ENCODE results near the gene HOXB2.

HOXB2 gene

DNA sequence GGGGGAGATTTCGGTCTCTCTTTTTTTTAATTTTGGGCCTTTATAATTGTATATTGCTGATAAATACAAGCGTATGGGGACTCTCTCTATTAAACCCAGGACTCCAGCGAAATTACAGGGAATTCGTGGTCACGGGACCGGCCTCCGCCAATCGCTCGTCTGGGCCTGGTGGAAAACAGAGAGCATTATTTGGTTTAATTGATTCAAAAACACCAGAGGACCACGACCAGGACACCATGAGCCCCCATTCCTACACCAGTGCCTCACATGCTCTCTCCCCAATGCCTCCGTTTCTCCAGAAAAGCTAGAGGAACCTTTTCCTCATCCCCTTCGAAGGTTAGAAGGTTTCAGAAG is at the start of gene HOXB2:
TSS of gene HOXB2 (minus strand) at position 88 of the 354 bp plus-strand sequence. CDS start 198 bp downstream, outside the sequence.
- Histone ChIP-seq H3K4me3 (peak within 1 kb of the TSS; percentile 42 to 72 (median 51)), H3K27ac (peak within 1 kb of the TSS; percentile 68 to 98 (median 87))

DNA sequence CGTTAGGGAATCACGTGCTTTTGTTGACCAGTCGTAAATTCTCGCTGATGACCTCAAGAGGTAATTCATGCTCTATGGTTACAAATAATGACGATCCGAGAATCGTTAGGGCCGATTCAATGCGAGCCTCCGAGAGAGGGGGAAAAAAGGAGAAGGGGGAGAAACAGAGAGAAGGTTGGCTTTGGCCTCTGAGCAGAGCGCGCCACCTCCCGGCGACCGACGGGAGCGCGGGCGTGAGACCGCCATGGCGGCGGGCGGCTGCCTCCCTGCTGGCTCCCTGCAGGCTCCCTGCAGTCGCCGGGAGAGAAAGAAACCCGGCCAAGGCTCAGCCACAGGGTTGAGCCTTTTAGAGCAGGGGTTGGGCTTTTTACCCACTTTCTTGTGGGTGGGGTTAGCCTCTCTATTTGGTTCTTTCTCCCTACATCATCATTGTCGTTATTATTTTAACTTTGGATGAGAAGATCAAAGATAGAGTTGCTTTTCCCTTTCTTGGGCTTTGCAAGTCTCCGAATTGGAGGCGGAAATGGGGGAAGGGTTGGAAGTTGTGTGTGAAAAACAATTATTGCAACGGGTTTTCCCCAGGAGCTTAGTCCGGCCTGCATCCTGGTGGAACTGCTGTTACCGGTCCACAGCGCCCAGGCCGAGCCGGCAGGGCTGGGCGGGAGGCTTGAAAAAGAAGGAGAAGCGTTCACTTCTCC is 49.1 kb upstream of the HOXB2 start:
- peak overlapping the region in 6 of 21 experiments; percentile 14 to 94 (median 82) for H3K27ac ChIP-seq
- peak overlapping the region in 4 of 7 experiments; percentile 2 to 35 (median 16) for H3K4me3 ChIP-seq

DNA sequence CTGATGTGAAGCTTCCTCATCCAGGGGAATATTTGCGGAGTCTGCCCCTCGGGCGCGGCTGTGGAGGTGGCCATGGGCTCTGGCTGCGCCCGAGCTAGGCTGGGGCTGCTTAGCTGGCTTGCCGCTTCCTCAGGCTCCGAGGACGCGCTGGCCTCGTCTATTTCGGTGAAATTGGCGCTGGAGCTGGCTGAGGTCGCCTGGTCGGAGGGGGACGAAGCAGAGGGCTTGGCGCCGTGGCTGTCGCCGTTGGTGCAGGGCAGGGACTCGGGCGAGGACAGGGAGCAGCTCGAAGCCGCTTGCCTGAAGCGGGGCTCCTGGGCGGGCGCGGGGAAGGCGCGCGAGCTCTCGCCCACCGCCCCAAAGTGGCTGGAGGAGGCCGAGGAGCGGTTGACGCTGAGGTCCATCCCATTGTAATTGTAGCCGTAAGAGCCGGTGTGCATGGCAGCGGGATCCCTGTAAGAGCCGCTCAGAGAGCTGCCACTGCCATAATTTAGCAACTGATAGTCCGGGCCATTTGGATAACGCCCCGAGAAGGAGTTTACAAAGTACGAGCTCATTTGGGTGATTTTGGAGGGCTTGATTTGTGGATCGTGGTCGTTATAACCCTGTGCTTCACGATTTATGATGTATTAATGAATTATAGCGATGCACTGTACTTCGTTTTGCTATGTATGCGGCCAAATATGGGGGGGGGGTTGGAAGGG is 48.4 kb upstream of the HOXB2 start, which contains the start of gene HOXB5:
TSS of gene HOXB5 (minus strand) at position 654 of the 704 bp plus-strand sequence. CDS start at position 557, 97 bp downstream.
- Histone ChIP-seq H3K4me3 (peak within 1 kb of the TSS in 6 of 7 experiments; percentile 2 to 36 (median 16)), H3K27ac (peak within 1 kb of the TSS in 7 of 21 experiments; percentile 17 to 94 (median 81))

DNA sequence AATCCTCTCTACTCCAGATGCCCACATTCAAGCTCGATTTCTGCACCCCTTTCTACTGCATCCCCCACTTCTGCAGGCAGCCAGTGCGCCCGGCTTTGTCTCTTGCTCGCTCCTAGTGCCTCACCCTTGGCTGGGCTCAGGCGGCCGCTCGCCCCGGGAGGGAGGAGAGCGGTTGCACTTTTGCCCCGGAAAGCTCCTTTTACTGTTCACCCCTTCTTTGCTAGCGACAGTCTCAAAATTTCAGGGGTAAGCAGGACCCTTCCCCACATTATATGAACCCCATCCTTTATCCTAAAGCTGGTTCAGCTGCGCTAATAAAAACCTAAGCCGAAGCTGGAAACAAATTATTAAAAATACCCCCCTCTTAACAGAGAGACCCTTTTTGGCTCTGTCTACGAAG is 47.7 kb upstream of the HOXB2 start:
- peak overlapping the region in 2 of 7 experiments; percentile 18 to 36 for H3K4me3 ChIP-seq
- peak overlapping the region in 6 of 21 experiments; percentile 59 to 94 (median 82) for H3K27ac ChIP-seq

DNA sequence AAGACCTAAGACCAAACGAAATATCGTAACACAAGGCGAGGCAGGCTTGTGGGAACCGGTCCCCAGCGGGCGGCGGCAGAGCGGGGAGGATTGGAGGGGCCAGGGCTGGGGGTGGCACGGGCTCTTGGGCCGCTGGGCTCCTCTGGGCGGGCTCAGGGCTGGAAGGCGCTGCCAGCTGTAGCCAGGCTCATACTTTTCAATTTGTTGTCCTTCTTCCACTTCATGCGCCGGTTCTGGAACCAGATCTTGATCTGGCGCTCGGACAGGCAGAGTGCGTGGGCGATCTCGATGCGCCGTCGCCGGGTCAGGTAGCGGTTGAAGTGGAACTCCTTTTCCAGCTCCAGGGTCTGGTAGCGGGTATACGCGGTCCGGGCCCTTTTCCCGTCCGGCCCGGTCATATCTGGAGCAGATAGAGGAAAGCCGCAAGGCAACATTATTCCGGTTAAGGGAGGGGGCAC is 47.2 kb upstream of the HOXB2 start:
- peak overlapping the region in 2 of 7 experiments; percentile 18 to 36 for H3K4me3 ChIP-seq

DNA sequence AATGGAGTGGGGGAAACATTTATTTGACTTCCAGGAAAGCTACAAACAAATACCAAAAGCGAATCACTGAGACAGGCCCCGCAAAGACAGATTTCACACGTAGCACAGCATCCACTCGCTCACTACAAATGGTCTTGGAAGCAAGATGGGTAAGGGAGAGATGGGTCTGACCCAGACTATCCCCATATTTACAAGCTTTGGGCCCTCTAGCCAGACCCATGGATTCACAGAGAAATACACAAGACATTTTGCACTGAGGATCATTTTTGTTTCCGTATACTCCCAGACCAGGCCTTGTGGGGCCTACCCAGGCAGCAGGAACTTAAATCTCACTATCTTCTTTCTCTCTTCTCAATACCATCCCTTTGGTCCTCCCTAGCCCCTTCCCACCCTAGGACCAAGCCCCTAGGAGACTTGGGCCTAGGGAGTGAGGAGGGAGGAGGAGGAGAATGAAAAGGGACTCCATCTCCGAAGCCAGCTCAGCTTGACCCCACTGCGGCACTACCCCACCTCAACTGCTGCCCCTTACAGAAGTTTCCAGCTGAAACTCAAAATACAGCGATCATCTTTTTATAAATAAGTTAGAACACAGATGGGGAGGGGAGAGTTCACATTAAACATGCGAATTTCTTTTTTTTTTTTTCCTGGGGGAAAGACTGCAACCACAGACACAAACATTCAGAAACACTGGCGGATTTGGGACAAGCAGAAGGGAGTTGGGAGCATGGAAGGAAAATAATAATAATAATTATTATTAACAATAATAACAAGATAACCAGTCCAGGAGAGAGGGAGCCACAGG is 46.5 kb upstream of the HOXB2 start:
- H3K4me3 ChIP-seq, result peak overlapping the region in 2 of 7 experiments; percentile 2 to 36
- peak overlapping the region in 6 of 21 experiments; percentile 72 to 94 (median 82) for H3K27ac ChIP-seq

More for the DNA sequence above, 47.2 kb upstream of the HOXB2 start:
- peak overlapping the region in 6 of 21 experiments; percentile 59 to 94 (median 82) for H3K27ac ChIP-seq

DNA sequence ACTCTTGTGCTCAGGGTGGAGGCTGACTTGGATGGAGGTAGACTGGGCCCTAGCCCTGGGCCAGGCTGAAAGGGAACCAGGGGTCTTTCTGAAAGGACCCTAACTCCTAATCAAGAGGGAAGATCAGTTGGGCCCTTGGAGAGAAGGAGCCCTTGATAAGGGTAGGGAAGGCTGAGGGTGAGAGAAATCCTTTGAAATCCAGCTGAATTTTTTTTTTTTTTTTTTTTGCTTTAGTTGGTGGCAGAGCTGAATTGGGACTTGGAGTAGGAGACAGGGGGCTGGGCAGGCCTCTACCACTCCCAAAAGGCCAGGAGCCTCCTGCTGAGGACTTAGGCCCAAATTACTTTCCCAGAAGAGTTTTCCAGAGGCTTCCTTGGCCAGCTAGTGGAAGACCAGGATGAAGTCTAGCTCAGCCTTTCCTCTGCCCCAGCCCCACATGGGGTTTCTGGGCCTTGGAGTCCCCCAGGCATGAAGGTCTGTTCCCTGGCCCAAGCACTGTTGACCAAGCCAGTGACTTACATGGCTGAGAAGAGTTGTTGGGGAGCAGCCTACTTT is 45.8 kb upstream of the HOXB2 start:
- Histone ChIP-seq H3K27ac (peak overlapping the region in 6 of 21 experiments; percentile 72 to 94 (median 82)), H3K4me3 (no peak overlapping the region)

DNA sequence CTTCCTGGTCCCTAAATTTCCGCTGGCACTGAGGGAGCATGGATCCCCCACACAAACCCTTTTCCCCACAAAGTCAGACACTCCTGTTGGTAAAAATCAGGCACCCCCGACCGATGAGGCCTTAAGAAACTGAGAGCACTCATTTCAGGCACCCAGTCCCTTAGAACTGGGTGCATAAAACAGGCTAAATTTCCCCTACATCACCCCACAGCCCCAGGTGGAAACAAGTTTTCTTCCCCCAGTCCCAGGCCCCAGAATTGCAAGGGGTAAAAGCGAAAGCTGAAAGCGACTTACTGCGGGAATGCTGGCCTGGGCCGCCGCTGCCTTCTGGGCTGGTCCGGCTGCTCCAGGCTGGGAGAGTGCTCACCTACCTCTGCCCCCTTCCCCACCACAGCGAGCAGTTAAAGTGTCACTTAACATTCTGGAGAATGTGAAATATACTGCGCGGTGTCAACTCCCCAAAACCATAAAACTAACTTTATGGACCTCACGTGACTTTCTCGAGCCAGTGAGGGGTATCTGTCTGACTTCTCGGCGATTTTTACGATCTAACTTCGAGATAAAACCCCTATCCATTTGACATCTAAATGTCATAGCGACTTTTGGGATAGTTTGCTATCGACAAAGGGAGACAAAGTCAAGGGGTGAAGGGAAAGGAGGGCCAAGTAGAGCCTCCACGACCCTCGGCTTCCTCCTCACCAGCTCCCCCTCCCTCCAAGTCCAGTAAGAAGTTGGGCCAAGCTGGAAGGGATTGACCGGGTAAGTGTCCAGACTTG is 45.1 kb upstream of the HOXB2 start, which contains the start of gene HOXB3:
TSS of gene HOXB3 (minus strand) at position 411 of the 776 bp plus-strand sequence. CDS start 37,767 bp downstream, outside the sequence.
- Histone ChIP-seq H3K27ac (peak within 1 kb of the TSS in 6 of 21 experiments; percentile 72 to 94 (median 82)), H3K4me3 (peak within 1 kb of the TSS in 1 of 7 experiments; percentile 13)

DNA sequence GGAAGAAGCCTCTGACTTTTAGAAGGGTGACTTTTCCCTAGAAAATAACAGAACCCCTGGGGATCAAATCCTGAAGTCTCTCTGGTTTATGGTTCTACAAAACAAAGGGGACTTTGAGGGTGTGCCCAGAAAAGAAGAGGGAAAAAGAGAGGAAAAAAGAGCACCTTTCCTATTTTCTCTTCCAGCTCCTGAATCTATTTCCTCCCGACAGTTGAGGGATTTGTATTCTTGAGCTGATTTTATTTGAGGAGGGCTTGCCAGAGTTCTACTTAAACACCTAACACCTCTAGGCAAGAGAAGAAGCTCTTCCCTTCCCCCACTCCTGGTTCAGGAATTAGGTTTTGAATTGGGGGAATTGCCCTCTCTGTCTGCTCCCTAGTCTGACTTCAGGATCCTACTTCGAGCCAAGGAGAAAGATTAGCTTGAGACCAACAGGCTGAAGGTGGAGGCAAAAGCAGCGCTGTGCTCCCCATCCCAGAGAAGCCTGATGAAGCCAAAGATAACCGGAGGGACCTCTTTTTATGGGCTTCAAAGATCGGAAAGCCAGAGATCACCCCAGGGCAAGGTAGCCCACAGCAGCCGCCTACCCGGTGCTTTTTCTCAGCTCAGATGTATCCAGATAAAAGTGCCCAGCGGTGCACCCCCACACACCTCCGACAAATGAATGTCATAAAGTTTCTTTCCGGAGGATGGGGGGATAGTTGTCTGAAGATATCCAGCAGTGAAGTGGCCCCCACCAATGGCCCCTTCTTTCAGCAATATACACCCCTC is 44.3 kb upstream of the HOXB2 start:
- Histone ChIP-seq H3K27ac (peak overlapping the region in 6 of 21 experiments; percentile 42 to 94 (median 82)), H3K4me3 (peak overlapping the region in 1 of 7 experiments; percentile 13)

DNA sequence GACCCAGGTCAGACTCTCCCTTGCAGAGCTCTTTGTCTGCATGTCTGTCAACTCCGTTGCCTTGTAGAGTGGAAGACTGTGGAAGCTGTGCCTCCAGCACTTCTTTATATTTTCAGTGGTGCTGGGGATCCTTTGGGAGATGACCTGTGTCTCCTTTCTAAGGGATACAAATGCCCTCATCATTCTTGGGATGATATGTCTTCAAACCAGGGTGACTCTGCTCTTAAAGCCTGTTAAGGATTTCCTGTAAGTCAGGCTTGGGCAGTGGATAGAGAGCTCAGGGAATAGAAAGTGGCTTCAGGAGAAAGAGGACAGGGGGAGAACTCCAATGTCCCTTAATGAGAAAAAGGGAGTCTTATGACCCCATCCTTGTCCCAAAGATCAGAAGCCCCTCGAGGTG is 43.6 kb upstream of the HOXB2 start:
- H3K27ac ChIP-seq, result peak overlapping the region in 5 of 21 experiments; percentile 72 to 94 (median 83)

DNA sequence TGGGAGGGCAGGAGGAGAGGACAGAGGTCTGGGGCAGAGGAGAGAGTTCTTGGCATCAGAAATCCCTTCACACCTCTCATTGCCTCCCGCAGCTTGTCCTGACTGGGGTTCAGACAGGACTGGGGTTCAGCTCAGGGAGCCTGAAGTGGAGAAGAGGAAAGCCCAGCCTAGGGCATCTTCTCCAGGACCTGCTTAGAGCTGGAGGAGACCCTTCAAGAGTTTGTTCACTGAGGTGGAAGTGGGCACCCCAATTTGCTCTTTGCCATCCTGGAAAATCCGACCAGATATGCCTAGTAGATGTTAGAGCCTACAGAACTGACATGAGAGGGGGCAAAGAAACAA is 43.1 kb upstream of the HOXB2 start:
- peak overlapping the region in 7 of 21 experiments; percentile 1 to 94 (median 81) for H3K27ac ChIP-seq
- H3K4me3 ChIP-seq, result peak overlapping the region in 1 of 7 experiments; percentile 9

More for the DNA sequence above, 43.6 kb upstream of the HOXB2 start:
- H3K4me3 ChIP-seq, result no peak overlapping the region

DNA sequence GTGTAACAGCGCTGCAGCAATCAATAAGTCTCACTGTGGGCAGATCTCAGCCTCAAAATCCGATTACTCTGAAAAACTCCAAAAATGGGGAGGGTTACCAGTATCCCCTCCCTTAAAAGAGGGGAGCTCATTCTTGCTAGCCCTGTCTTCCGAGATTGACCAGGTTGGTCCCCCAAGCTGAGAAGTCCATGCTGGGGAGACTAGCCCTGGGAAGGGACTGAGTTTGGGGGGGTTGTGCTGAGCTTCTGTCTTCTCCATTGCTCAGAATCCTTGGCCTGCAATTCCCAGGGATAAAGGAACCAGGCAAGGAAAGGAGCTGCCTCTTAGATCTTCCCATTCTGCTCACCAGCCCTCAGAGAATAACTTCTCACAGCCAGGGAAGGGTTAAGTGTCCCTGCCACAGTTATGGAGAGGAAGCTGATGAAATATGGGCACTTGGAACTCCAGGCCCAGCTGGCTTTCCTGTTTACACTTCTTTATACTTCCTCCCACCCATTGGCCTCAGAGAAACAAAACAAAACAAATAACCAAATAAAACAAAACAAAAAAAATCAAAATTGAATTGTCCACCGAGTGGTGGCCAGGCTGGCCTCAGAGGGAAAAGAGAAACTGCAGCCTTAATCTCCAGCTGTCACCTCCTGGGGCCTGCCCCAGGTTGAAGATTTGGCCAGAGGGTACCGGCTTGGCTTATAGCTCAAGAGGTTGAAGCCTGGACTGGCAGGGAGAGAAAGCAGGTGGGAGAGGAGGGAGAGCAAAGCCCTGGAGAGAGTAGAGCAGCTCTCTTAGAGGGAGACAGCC is 42.6 kb upstream of the HOXB2 start:
- Histone ChIP-seq H3K4me3 (peak overlapping the region in 1 of 7 experiments; percentile 9), H3K27ac (peak overlapping the region in 8 of 21 experiments; percentile 1 to 94 (median 76))

DNA sequence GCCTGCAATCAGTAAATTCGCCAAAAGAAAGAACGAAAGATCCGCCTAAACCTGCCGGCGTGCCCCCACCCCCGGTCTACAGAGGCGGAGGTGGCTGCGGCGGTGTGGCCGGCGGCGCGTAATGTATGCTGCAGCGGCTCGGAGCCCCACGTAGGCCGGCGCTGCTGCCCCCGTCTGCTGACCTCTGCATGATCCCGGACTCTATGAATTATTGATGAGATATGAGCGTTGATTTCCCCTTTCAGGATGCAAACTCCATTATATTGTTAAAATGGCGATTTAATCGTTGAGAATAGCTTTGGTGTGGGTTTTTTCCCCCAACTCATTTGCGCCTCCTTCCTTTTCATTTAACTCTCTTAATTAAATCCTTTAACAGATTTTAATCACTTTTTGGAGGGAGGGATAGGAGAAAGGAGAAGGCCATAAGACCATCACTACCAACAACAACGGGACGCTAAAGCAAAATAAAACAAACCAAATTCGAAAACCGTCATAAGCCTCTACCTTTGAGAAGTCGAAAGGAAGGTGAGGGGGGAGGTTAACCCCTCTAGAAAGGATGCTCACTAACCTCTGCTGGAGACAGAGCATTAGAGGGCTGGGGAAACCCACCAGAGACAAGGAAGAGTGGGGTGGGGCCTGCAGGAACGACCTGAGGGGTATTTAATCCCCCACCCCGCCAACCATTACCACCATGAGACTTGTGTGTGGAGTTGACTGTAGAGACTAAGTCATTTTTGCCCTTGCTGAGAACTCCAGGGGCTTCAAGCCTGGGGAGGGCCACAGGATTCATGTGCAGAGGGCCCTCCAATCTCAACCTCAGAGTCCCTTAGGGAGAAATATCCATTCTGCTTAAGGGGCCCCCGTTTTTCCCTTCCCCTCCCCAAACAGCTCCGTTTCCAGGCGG is 41.7 kb upstream of the HOXB2 start:
- peak overlapping the region in 10 of 21 experiments; percentile 1 to 94 (median 75) for H3K27ac ChIP-seq
- H3K4me3 ChIP-seq, result peak overlapping the region; percentile 29 to 55 (median 49)

DNA sequence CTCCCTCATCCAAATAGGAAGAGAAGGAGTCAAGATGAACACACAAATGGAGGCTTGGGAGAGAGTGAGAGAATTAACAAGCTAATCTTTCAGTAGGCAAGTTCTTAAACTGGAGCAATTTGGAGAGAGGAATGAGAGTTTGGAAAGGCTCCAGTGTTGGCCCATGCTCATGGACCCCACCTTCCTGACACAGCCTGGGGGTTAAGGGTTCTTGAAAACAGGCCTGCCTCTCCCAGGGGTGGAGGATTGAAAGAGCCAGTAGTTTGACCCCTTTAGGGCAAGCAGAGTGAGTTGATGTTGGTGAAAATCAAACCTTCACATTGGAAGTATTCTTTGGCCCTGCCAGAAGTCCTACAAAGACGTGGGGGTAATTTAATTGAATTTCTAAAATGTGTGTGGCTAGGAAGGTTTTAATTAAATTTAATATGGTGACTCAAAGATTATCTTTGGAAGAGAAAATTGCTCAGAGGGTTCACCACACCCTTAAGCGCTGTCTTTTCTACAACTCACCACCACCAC is 39.4 kb upstream of the HOXB2 start:
- no peak overlapping the region for H3K4me3 ChIP-seq
- H3K27ac ChIP-seq, result peak overlapping the region in 2 of 21 experiments; percentile 92 to 94

DNA sequence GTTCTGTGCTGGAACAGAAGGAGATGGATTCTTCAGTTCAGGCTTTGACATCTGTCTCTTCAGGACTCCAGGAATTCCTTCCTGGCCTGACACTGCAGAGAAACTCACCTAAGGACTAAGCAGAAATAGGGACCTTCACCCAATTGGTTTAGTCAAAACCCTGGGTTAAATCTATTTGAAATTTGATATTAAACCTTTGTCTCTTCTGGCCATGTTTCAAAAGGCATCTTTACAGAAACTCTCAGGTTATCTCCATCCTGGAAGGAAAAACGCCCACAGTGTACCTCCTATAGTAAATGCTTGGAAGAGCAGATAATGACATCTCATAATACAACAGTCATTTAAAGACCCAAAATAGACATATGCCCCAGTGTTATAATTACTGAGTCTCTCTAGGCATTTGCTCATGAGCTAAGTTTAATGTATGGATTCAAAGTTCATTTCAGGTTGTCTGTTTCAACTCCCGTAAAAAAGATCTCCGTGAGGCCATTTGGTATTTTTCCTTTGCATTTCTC is 38.9 kb upstream of the HOXB2 start:
- Histone ChIP-seq H3K4me3 (no peak overlapping the region), H3K27ac (peak overlapping the region in 1 of 21 experiments; percentile 94)

All from skin epidermis (tissue), 12 donors.